Measurements from ENCODE around the gene CD300LF. TPM values are rescaled to one million over a fixed set of nuclear protein-coding genes. Genes with fewer than 3 reads are reported as not detected.
A peak's percentile ranks its signal among the peaks of the same experiment; 100 is the strongest.

Gene CD300LF
- total and polyA plus RNA-seq, 10 of the 15 experiments (the other 5 are each of a cell fraction or from before 2014, with no cell fraction given): 0.15 TPM; not detected in 9

DNA sequence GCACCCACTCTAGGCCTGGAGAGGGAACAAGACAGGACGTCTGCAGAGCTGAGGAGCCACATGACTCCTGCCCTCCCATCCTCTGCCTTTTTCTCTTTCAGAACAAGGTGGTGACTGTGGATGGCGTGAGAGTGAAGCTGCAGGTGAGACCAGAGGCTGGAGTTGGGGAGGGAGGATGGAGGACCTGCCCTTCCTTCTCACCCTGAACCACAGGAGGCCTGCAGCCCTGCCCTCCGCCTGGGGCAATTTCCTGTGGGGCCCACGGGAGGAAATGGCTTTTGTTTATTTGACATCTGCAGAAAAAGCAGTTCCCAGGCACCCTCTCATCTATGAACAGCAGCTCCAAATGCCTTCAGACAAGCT, 29.4 kb upstream of the CD300LF start:
- intact Hi-C loops (cut with micrococcal nuclease; ENCODE audit: unreplicated experiment): no loop called here
- no TSS peak for BruUV-seq (replicated peaks)
- TF ChIP-seq TAF1 (IDR thresholded peaks at IDR 0.05; ENCODE audit: borderline replicate concordance, low read depth, low read length): peak; percentile 32; the same call in 1 of the 2 replicates
- TF ChIP-seq MEF2B (IDR thresholded peaks at IDR 0.05; ENCODE audit: partially characterized antibody, poor library complexity, severe bottlenecking): peak; percentile 61
- TF ChIP-seq TCF3 (IDR thresholded peaks at IDR 0.05; ENCODE audit: borderline replicate concordance, insufficient read depth, low read depth, low read length): peak; percentile 67; the same call in 1 of the 2 replicates
- TF ChIP-seq YY1 (IDR thresholded peaks at IDR 0.05; ENCODE audit: low read depth, low read length): peak; percentile 45; the same call in 1 of the 2 replicates
- peak; percentile 13; the same call in 1 of the 2 replicates for TF ChIP-seq SPI1 (IDR thresholded peaks at IDR 0.05; ENCODE audit: borderline replicate concordance, insufficient read depth, low read depth, low read length)
- peak; percentile 61 for TF ChIP-seq IKZF1 (conservative IDR thresholded peaks at IDR 0.05)
- TF ChIP-seq, protein P1, sequence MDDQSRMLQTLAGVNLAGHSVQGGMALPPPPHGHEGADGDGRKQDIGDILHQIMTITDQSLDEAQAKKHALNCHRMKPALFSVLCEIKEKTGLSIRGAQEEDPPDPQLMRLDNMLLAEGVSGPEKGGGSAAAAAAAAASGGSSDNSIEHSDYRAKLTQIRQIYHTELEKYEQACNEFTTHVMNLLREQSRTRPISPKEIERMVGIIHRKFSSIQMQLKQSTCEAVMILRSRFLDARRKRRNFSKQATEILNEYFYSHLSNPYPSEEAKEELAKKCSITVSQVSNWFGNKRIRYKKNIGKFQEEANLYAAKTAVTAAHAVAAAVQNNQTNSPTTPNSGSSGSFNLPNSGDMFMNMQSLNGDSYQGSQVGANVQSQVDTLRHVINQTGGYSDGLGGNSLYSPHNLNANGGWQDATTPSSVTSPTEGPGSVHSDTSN (IDR thresholded peaks at IDR 0.05; ENCODE audit: insufficient replicate concordance, low read depth, low read length): no peak
- TF ChIP-seq, protein P2, sequence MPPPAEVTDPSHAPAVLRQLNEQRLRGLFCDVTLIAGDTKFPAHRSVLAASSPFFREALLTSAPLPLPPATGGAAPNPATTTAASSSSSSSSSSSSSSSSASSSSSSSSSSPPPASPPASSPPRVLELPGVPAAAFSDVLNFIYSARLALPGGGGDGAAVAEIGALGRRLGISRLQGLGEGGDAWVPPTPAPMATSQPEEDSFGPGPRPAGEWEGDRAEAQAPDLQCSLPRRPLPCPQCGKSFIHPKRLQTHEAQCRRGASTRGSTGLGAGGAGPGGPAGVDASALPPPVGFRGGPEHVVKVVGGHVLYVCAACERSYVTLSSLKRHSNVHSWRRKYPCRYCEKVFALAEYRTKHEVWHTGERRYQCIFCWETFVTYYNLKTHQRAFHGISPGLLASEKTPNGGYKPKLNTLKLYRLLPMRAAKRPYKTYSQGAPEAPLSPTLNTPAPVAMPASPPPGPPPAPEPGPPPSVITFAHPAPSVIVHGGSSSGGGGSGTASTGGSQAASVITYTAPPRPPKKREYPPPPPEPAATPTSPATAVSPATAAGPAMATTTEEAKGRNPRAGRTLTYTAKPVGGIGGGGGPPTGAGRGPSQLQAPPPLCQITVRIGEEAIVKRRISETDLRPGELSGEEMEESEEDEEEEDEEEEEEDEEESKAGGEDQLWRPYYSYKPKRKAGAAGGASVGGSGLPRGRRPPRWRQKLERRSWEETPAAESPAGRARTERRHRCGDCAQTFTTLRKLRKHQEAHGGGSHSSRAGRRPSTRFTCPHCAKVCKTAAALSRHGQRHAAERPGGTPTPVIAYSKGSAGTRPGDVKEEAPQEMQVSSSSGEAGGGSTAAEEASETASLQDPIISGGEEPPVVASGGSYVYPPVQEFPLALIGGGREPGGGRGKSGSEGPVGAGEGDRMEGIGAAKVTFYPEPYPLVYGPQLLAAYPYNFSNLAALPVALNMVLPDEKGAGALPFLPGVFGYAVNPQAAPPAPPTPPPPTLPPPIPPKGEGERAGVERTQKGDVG (CRISPR knock-in tag; IDR thresholded peaks at IDR 0.05): no peak
- TF ChIP-seq SREBF1 (IDR thresholded peaks at IDR 0.05; ENCODE audit: low read length): no peak
- 0 out of 2 replicates have a peak, but pooled peaks have one; percentile 8 for TF ChIP-seq TCF12 (IDR thresholded peaks at IDR 0.05; ENCODE audit: low read depth, low read length)
- peak; percentile 37 to 56; a peak in 1 of 4 replicates for TF ChIP-seq IKZF2 (IDR thresholded peaks at IDR 0.05)
- TF ChIP-seq ZNF687 (IDR thresholded peaks at IDR 0.05): peak; percentile 75
- TF ChIP-seq EP300 (IDR thresholded peaks at IDR 0.05; ENCODE audit: borderline replicate concordance in 1 of 2, control insufficient read depth in 1 of 2, low read depth in 2 of 2, low read length in 2 of 2): 0 out of 4 replicates have a peak, but pooled peaks of 1 of the 2 experiments have one; percentile 6
- no peak for TF ChIP-seq FOXM1 (IDR thresholded peaks at IDR 0.05; ENCODE audit: low read depth, low read length)

More for the DNA sequence above, 29.4 kb upstream of the CD300LF start:
- ChIA-PET SMC1A (ENCODE audit: uncharacterized antibody, unreplicated experiment) (interaction anchor here (0.9 to 2.0 kb wide), 6 partner anchors 29 to 120 kb away, joined by 3 to 16 read pairs (median 7); no protein-coding TSS in a partner anchor), CTCF (interaction anchor here (0.7 to 2.8 kb wide), 18 partner anchors 9 to 449 kb away, joined by 3 to 41 read pairs (median 4); partner anchors contain the start of gene NAT9), RAD21 (ENCODE audit: unreplicated experiment) (interaction anchor here (0.7 to 2.0 kb wide), 8 partner anchors 25 to 219 kb away, joined by 3 to 18 read pairs (median 3); partner anchors contain the start of gene NAT9), POLR2A (interaction anchor here (0.6 to 0.8 kb wide), 2 partner anchors 33 to 686 kb away, joined by 3 to 8 read pairs; no protein-coding TSS in a partner anchor)
- peak; percentile 82 for FAIRE-seq
- H3K4me3 ChIP-seq: no peak overlapping the region
- H3K27ac ChIP-seq (ENCODE audit: control insufficient read depth, insufficient read depth): peak overlapping the region; percentile 80
- peak overlapping the region; percentile 81 for H2AFZ ChIP-seq (ENCODE audit: control insufficient read depth, low read depth, low read length)
- WGBS (ENCODE audit: insufficient coverage, insufficient replicate concordance, low lambda C conversion rate, missing lambda C conversion rate): 2% methylated on average over 4 of the region's 4 CpGs
- H3K79me2 ChIP-seq (ENCODE audit: control insufficient read depth, insufficient read depth, low read length): no peaks in the 10 kb centered on the region
- peak overlapping the region; percentile 39; the same call in 1 of the 2 replicates for H3K9ac ChIP-seq (ENCODE audit: control insufficient read depth, insufficient read depth, low read length)
- no peaks in the 10 kb centered on the region for H4K20me1 ChIP-seq (ENCODE audit: control insufficient read depth, insufficient read depth)
- in situ Hi-C loops (cut with MboI): loop anchor here (5.0 kb wide), 1 partner anchor 125 kb away; no protein-coding TSS in a partner anchor
- H3K27me3 ChIP-seq (replicated peaks in 1 of 2; ENCODE audit: control insufficient read depth in 2 of 2, insufficient read depth in 2 of 2, low read length in 1 of 2): no peaks in the 10 kb centered on the region
- no peaks in the 10 kb centered on the region for H3K36me3 ChIP-seq (ENCODE audit: control insufficient read depth in 2 of 2, insufficient read depth in 2 of 2, low read length in 1 of 2)
- H3K4me1 ChIP-seq (ENCODE audit: control insufficient read depth, insufficient read depth, low read length): peaks cover 47% of the 10 kb centered on the region
- peak; percentile 69 for DNase-seq (ENCODE audit: low read depth, low spot score)
- ATAC-seq: peak; percentile 31
- peak overlapping the region; percentile 71 for H3K4me2 ChIP-seq (ENCODE audit: control insufficient read depth, insufficient read depth)
- no peaks in the 10 kb centered on the region for H3K9me3 ChIP-seq (replicated peaks; ENCODE audit: control insufficient read depth, insufficient read depth, low read length)
